PC-9 (cell line): Measurements from ENCODE around the gene OSGEPL1. TPM values are rescaled to one million over a fixed set of nuclear protein-coding genes. Genes with fewer than 3 reads are reported as not detected.

ENCODE experiments used
- BruUV-seq: library from RNA; stranded (reverse); fragments of 400-500 nt; replicated peaks from 2 replicates; lab custom pipeline; 2021; lab: Mats Ljungman, UMichigan
- CTCF ChIA-PET: fragments of 300-600 bp; sonication (Branson Sonifier 250); formaldehyde crosslinking; loops from one replicate; lab custom pipeline; 2022; ENCODE audit warnings: antibody characterized with exemption; lab: Charles Lee
- POLR2A ChIA-PET: fragments of 300-600 bp; sonication (Branson Sonifier 250); formaldehyde crosslinking; loops from one replicate; lab custom pipeline; 2022; ENCODE audit warnings: antibody characterized with exemption; ENCODE audit not compliant: unreplicated experiment; lab: Charles Lee
- DNase-seq, 2 experiments: peaks; one replicate each; pipeline versions ENCODE4 v3.0.0 to v3.0.0-alpha.2; 2015 to 2022; ENCODE audit warnings: mixed read lengths in 1 of 2
- H2AFZ ChIP-seq: fragments of 200-600 bp; sonication (generic); 2 replicates; pipeline ENCODE4 v1.8.1; 2017; ENCODE audit warnings: antibody characterized with exemption
- H3F3A ChIP-seq: fragments of 200-600 bp; sonication (generic); 2 replicates; pipeline ENCODE4 v1.8.1; 2017; ENCODE audit warnings: antibody characterized with exemption, mild to moderate bottlenecking, low read depth; ENCODE audit not compliant: insufficient read depth
- H3K27ac ChIP-seq: fragments of 200-600 bp; sonication (generic); 2 replicates; pipeline ENCODE4 v1.6.1; 2016; ENCODE audit warnings: mixed run types
- H3K27me3 ChIP-seq: fragments of 200-600 bp; sonication (generic); 2 replicates; pipeline ENCODE4 v1.6.1; 2016; ENCODE audit warnings: low read depth, mixed run types; ENCODE audit not compliant: insufficient read depth
- H3K36me3 ChIP-seq: fragments of 200-600 bp; sonication (generic); 2 replicates; pipeline ENCODE4 v1.6.1; 2016; ENCODE audit warnings: low read depth, mixed run types
- H3K4me1 ChIP-seq: fragments of 200-600 bp; sonication (generic); replicated peaks from 2 replicates; pipeline ENCODE4 v1.6.1; 2016; ENCODE audit warnings: mixed run types; ENCODE audit not compliant: insufficient read depth
- H3K4me2 ChIP-seq: fragments of 200-600 bp; sonication (generic); 2 replicates; pipeline ENCODE4 v1.6.1; 2017; ENCODE audit warnings: mixed run types
- H3K4me3 ChIP-seq: fragments of 200-600 bp; sonication (generic); 2 replicates; pipeline ENCODE4 v1.6.1; 2016; ENCODE audit warnings: mixed run types
- H3K79me2 ChIP-seq: fragments of 200-600 bp; sonication (generic); 2 replicates; pipeline ENCODE4 v1.6.1; 2017; ENCODE audit warnings: low read depth, mixed run types
- H3K9me2 ChIP-seq: fragments of 200-600 bp; sonication (generic); 2 replicates; pipeline ENCODE4 v1.8.1; 2017; ENCODE audit warnings: mild to moderate bottlenecking; ENCODE audit not compliant: insufficient read depth
- H3K9me3 ChIP-seq: fragments of 200-600 bp; sonication (generic); 2 replicates; pipeline ENCODE4 v1.8.1; 2016; ENCODE audit warnings: low read depth; ENCODE audit not compliant: insufficient read depth
- H4K20me1 ChIP-seq: fragments of 200-600 bp; sonication (generic); 2 replicates; pipeline ENCODE4 v1.8.1; 2017; ENCODE audit not compliant: insufficient read depth
- EZH2 ChIP-seq: fragments of 200-600 bp; sonication (generic); IDR thresholded peaks from 2 replicates; pipeline ENCODE4 v1.8.0; 2017; ENCODE audit warnings: antibody characterized with exemption, low read depth
- intact Hi-C: fragments of 100-400 bp; cut with micrococcal nuclease; formaldehyde crosslinking; loops from one replicate; pipeline ENCODE4 v1.10.0; 2022; ENCODE audit not compliant: unreplicated experiment
- total RNA-seq: library from RNA; stranded (reverse); gene quantifications from 2 replicates; pipeline ENCODE4 v1.2.3, GENCODE V29; 2021
- TF ChIP-seq, protein P1 (sequence below): fragments of 200-600 bp; sonication (generic); conservative IDR thresholded peaks from 2 replicates; pipeline ENCODE4 v1.6.1; 2017; ENCODE audit warnings: mixed run types, antibody characterized with exemption, mild to moderate bottlenecking, moderate library complexity

The OSGEPL1 gene
- total RNA-seq, 1 experiment from 2014 or later: 5.7 TPM

DNA sequence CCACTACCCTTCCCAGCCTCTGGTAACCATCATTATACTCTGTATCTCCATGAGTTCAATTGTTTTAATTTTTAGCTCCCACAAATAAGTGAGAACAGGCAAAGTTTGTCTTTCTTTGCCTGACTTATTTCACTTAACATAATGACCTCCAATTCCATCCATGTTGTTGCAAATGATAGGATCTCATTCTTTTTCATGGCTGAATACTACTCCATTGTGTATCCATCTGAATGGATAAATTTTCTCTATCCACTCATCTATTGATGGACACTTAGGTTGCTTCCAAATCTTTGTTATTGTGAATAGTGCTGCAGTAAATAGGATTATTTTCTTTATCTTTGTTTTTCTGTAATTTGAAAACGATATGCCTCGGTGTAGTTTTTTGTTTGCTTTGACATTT, 61.9 kb downstream of the OSGEPL1 start:
- Histone ChIP-seq H3K4me1 (no peaks in the 10 kb centered on the region), H3K36me3 (no peaks in the 10 kb centered on the region), H3K9me2 (no peaks in the 10 kb centered on the region), H3F3A (no peaks in the 10 kb centered on the region), H3K79me2 (no peaks in the 10 kb centered on the region), H4K20me1 (no peaks in the 10 kb centered on the region), H2AFZ (no peak overlapping the region), H3K4me2 (no peak overlapping the region), H3K4me3 (no peak overlapping the region), H3K27me3 (no peaks in the 10 kb centered on the region), H3K27ac (no peak overlapping the region), H3K9me3 (no peaks in the 10 kb centered on the region)
- intact Hi-C loops: no loop called here
- DNase-seq: no peak
- CTCF ChIA-PET: no interaction called here
- no TSS peak for BruUV-seq
- no peak for TF ChIP-seq EZH2
- TF ChIP-seq, protein P1, sequence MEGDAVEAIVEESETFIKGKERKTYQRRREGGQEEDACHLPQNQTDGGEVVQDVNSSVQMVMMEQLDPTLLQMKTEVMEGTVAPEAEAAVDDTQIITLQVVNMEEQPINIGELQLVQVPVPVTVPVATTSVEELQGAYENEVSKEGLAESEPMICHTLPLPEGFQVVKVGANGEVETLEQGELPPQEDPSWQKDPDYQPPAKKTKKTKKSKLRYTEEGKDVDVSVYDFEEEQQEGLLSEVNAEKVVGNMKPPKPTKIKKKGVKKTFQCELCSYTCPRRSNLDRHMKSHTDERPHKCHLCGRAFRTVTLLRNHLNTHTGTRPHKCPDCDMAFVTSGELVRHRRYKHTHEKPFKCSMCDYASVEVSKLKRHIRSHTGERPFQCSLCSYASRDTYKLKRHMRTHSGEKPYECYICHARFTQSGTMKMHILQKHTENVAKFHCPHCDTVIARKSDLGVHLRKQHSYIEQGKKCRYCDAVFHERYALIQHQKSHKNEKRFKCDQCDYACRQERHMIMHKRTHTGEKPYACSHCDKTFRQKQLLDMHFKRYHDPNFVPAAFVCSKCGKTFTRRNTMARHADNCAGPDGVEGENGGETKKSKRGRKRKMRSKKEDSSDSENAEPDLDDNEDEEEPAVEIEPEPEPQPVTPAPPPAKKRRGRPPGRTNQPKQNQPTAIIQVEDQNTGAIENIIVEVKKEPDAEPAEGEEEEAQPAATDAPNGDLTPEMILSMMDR: no peak
- POLR2A ChIA-PET: no interaction called here

DNA sequence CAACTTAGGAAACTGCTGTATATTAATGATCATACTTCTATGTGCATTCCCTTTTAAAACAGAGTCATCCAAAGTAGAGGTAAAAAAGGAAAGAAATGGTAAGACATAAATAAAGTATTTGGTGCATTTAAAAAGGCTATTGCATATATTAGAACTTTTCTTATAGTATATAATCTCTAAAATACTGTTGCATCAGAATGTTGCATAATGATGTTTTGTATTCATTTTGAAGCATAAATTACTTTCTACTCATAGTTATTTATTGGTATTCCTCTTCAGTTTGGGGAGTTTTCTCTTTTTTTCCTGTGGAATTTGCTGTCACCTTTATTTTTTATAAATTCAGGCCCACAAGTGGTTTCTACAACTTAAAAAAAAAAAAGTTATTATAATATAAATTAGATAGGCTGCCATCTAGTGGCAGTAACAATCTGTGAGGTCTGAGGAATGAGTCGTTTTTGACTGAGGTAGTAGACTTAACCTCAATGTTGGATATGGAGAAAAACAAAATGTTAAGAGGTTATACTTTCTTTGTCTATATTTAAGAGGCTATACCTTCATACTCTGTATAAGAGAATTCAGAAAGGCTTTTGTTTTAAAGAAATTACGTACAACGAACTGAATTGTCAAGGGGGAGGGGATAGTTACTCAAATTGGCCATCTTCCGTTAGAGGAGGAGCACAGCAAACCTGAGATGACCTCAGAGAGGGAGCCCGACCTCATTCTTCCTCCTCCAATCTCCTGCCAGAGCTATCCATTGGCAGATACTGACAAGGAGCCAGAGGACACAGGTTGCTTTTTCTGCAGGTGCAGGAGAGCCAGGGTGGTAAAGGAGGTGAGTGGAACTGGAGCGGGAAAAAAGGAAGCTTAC, 64.3 kb downstream of the OSGEPL1 start:
- Histone ChIP-seq H3K9me3 (no peaks in the 10 kb centered on the region), H3K4me1 (no peaks in the 10 kb centered on the region), H3K36me3 (no peaks in the 10 kb centered on the region), H3K27me3 (no peaks in the 10 kb centered on the region), H2AFZ (no peak overlapping the region), H3K79me2 (no peaks in the 10 kb centered on the region), H3K27ac (no peak overlapping the region), H4K20me1 (no peaks in the 10 kb centered on the region), H3F3A (no peaks in the 10 kb centered on the region), H3K9me2 (no peaks in the 10 kb centered on the region), H3K4me3 (no peak overlapping the region), H3K4me2 (no peak overlapping the region)
- ChIA-PET POLR2A (no interaction called here), CTCF (interaction anchor here (0.6 kb wide), 1 partner anchor 14 kb away, joined by 3 read pairs; no protein-coding TSS in a partner anchor)
- peak in 1 of 2 experiments; percentile 46 for DNase-seq
- no TSS peak for BruUV-seq
- TF ChIP-seq, protein P1: peak; percentile 65
- no peak for TF ChIP-seq EZH2
- intact Hi-C loops: loop anchor here (1.0 kb wide), 1 partner anchor 232 kb away; no protein-coding TSS in a partner anchor

Other genes with a start within 250 kb of the OSGEPL1 start
- gene SLC40A1, start 182.0 kb downstream of the OSGEPL1 start, total RNA-seq: 8.0 and 8.2 TPM in 2 replicates
- gene ASNSD1, start 101.3 kb downstream of the OSGEPL1 start, total RNA-seq: 14.8 TPM in 2 replicates
- gene ANKAR, start 88.1 kb downstream of the OSGEPL1 start, total RNA-seq: 3.6 and 4.4 TPM in 2 replicates
- 21.2 and 32.7 TPM in 2 replicates for gene ORMDL1, start 21.5 kb upstream of the OSGEPL1 start, total RNA-seq
- 18.6 and 20.0 TPM in 2 replicates for gene PMS1, start 21.7 kb upstream of the OSGEPL1 start, total RNA-seq